ES-I3 (cell line): ENCODE data around the gene RSPH4A.
"Not testable (repeated sequence)": the region's sequence is repeated elsewhere in the genome, so short reads cannot be mapped to it uniquely, and the experiment has no call there.

Source experiments
- H3K36me3 ChIP-seq: 2 replicates; pipeline ENCODE4 v1.6.1; 2013; ENCODE audit warnings: mild to moderate bottlenecking, low read length, control low read depth, moderate library complexity; ENCODE audit not compliant: insufficient read depth
- H3K4me1 ChIP-seq: 2 replicates; pipeline ENCODE4 v1.6.1; 2013; ENCODE audit warnings: mild to moderate bottlenecking, control low read depth, low read length; ENCODE audit not compliant: insufficient read depth
- H3K9ac ChIP-seq: 2 replicates; pipeline ENCODE4 v1.6.1; 2013; ENCODE audit warnings: low read depth, mild to moderate bottlenecking, low read length, moderate library complexity
- H3K9me3 ChIP-seq: 2 replicates; pipeline ENCODE4 v1.6.1; 2013; ENCODE audit warnings: mild to moderate bottlenecking, low read length, moderate library complexity; ENCODE audit not compliant: control insufficient read depth, insufficient read depth

Gene RSPH4A

GRCh38 chr6:116662202-116662601 lies 45.9 kb downstream of the RSPH4A start:
- Histone ChIP-seq H3K4me1 (peaks cover 4% of the 10 kb centered on the region; the same call in 1 of the 2 replicates), H3K36me3 (no peaks in the 10 kb centered on the region)

GRCh38 chr6:116663308-116663707 lies 47.0 kb downstream of the RSPH4A start:
- Histone ChIP-seq H3K9ac (no peak overlapping the region), H3K9me3 (no peaks in the 10 kb centered on the region), H3K36me3 (no peaks in the 10 kb centered on the region), H3K4me1 (peaks cover 4% of the 10 kb centered on the region; the same call in 1 of the 2 replicates)

More at GRCh38 chr6:116662202-116662601, 45.9 kb downstream of the RSPH4A start:
- Histone ChIP-seq H3K9ac (no peak overlapping the region), H3K9me3 (no peaks in the 10 kb centered on the region)

GRCh38 chr6:116664169-116664568 lies 47.9 kb downstream of the RSPH4A start:
- H3K4me1 ChIP-seq, H3K9me3 ChIP-seq, H3K36me3 ChIP-seq, H3K9ac ChIP-seq: not testable (repeated sequence)

GRCh38 chr6:116665464-116665863 lies 49.2 kb downstream of the RSPH4A start:
- Histone ChIP-seq H3K36me3 (no peaks in the 10 kb centered on the region), H3K9ac (no peak overlapping the region), H3K9me3 (no peaks in the 10 kb centered on the region), H3K4me1 (peaks cover 4% of the 10 kb centered on the region; the same call in 1 of the 2 replicates)

GRCh38 chr6:116666869-116667268 lies 50.6 kb downstream of the RSPH4A start:
- Histone ChIP-seq H3K4me1 (peaks cover 4% of the 10 kb centered on the region; the same call in 1 of the 2 replicates), H3K9ac (no peak overlapping the region), H3K36me3 (no peaks in the 10 kb centered on the region), H3K9me3 (no peaks in the 10 kb centered on the region)

GRCh38 chr6:116667623-116668022 lies 51.3 kb downstream of the RSPH4A start:
- Histone ChIP-seq H3K36me3 (no peaks in the 10 kb centered on the region), H3K4me1 (peaks cover 4% of the 10 kb centered on the region; the same call in 1 of the 2 replicates), H3K9me3 (no peaks in the 10 kb centered on the region), H3K9ac (peak overlapping the region; percentile 96; the same call in 1 of the 2 replicates)

GRCh38 chr6:116672306-116672705 lies 56.0 kb downstream of the RSPH4A start:
- Histone ChIP-seq H3K9ac (no peak overlapping the region), H3K36me3 (no peaks in the 10 kb centered on the region), H3K9me3 (no peaks in the 10 kb centered on the region), H3K4me1 (no peaks in the 10 kb centered on the region)

GRCh38 chr6:116676021-116676420 lies 59.7 kb downstream of the RSPH4A start:
- no peaks in the 10 kb centered on the region for H3K4me1 ChIP-seq
- H3K9me3 ChIP-seq: no peaks in the 10 kb centered on the region
- no peaks in the 10 kb centered on the region for H3K36me3 ChIP-seq
- H3K9ac ChIP-seq: no peak overlapping the region

GRCh38 chr6:116680880-116681672 lies 64.8 kb downstream of the RSPH4A start, which contains the start of gene KPNA5:
TSS of gene KPNA5 (plus strand) at chr6:116681211. CDS start at chr6:116681335, 124 bp downstream.
- no peaks in the 10 kb centered on the region for H3K4me1 ChIP-seq
- H3K36me3 ChIP-seq: no peaks in the 10 kb centered on the region; the same call in 1 of the 2 replicates
- H3K9me3 ChIP-seq: no peaks in the 10 kb centered on the region; the same call in 1 of the 2 replicates
- peak within 1 kb of the TSS; percentile 95 for H3K9ac ChIP-seq

GRCh38 chr6:116682334-116682712 lies 66.0 kb downstream of the RSPH4A start:
- Histone ChIP-seq H3K4me1 (no peaks in the 10 kb centered on the region), H3K36me3 (no peaks in the 10 kb centered on the region; the same call in 1 of the 2 replicates), H3K9ac (peak overlapping the region; percentile 95), H3K9me3 (no peaks in the 10 kb centered on the region; the same call in 1 of the 2 replicates)
